PC-9 (cell line): ENCODE results near the gene USF3. TPM values are rescaled to one million over a fixed set of nuclear protein-coding genes. Genes with fewer than 3 reads are reported as not detected.

Experiments
- BruUV-seq: library from RNA; stranded (reverse); fragments of 400-500 nt; replicated peaks from 2 replicates; lab custom pipeline; 2021; lab: Mats Ljungman, UMichigan
- CTCF ChIA-PET: fragments of 300-600 bp; sonication (Branson Sonifier 250); formaldehyde crosslinking; loops from one replicate; lab custom pipeline; 2022; ENCODE audit warnings: antibody characterized with exemption; lab: Charles Lee
- POLR2A ChIA-PET: fragments of 300-600 bp; sonication (Branson Sonifier 250); formaldehyde crosslinking; loops from one replicate; lab custom pipeline; 2022; ENCODE audit warnings: antibody characterized with exemption; ENCODE audit not compliant: unreplicated experiment; lab: Charles Lee
- DNase-seq, 2 experiments: peaks; one replicate each; pipeline versions ENCODE4 v3.0.0 to v3.0.0-alpha.2; 2015 to 2022; ENCODE audit warnings: mixed read lengths in 1 of 2
- H2AFZ ChIP-seq: fragments of 200-600 bp; sonication (generic); 2 replicates; pipeline ENCODE4 v1.8.1; 2017; ENCODE audit warnings: antibody characterized with exemption
- H3F3A ChIP-seq: fragments of 200-600 bp; sonication (generic); 2 replicates; pipeline ENCODE4 v1.8.1; 2017; ENCODE audit warnings: antibody characterized with exemption, mild to moderate bottlenecking, low read depth; ENCODE audit not compliant: insufficient read depth
- H3K27ac ChIP-seq: fragments of 200-600 bp; sonication (generic); 2 replicates; pipeline ENCODE4 v1.6.1; 2016; ENCODE audit warnings: mixed run types
- H3K27me3 ChIP-seq: fragments of 200-600 bp; sonication (generic); 2 replicates; pipeline ENCODE4 v1.6.1; 2016; ENCODE audit warnings: low read depth, mixed run types; ENCODE audit not compliant: insufficient read depth
- H3K36me3 ChIP-seq: fragments of 200-600 bp; sonication (generic); 2 replicates; pipeline ENCODE4 v1.6.1; 2016; ENCODE audit warnings: low read depth, mixed run types
- H3K4me1 ChIP-seq: fragments of 200-600 bp; sonication (generic); replicated peaks from 2 replicates; pipeline ENCODE4 v1.6.1; 2016; ENCODE audit warnings: mixed run types; ENCODE audit not compliant: insufficient read depth
- H3K4me2 ChIP-seq: fragments of 200-600 bp; sonication (generic); 2 replicates; pipeline ENCODE4 v1.6.1; 2017; ENCODE audit warnings: mixed run types
- H3K4me3 ChIP-seq: fragments of 200-600 bp; sonication (generic); 2 replicates; pipeline ENCODE4 v1.6.1; 2016; ENCODE audit warnings: mixed run types
- H3K79me2 ChIP-seq: fragments of 200-600 bp; sonication (generic); 2 replicates; pipeline ENCODE4 v1.6.1; 2017; ENCODE audit warnings: low read depth, mixed run types
- H3K9me2 ChIP-seq: fragments of 200-600 bp; sonication (generic); 2 replicates; pipeline ENCODE4 v1.8.1; 2017; ENCODE audit warnings: mild to moderate bottlenecking; ENCODE audit not compliant: insufficient read depth
- H3K9me3 ChIP-seq: fragments of 200-600 bp; sonication (generic); 2 replicates; pipeline ENCODE4 v1.8.1; 2016; ENCODE audit warnings: low read depth; ENCODE audit not compliant: insufficient read depth
- H4K20me1 ChIP-seq: fragments of 200-600 bp; sonication (generic); 2 replicates; pipeline ENCODE4 v1.8.1; 2017; ENCODE audit not compliant: insufficient read depth
- CTCF ChIP-seq: fragments of 200-600 bp; sonication (generic); conservative IDR thresholded peaks from 2 replicates; pipeline ENCODE4 v1.6.1; 2017; ENCODE audit warnings: mixed run types, antibody characterized with exemption, mild to moderate bottlenecking, moderate library complexity
- EZH2 ChIP-seq: fragments of 200-600 bp; sonication (generic); IDR thresholded peaks from 2 replicates; pipeline ENCODE4 v1.8.0; 2017; ENCODE audit warnings: antibody characterized with exemption, low read depth
- intact Hi-C: fragments of 100-400 bp; cut with micrococcal nuclease; formaldehyde crosslinking; loops from one replicate; pipeline ENCODE4 v1.10.0; 2022; ENCODE audit not compliant: unreplicated experiment
- total RNA-seq: library from RNA; stranded (reverse); gene quantifications from 2 replicates; pipeline ENCODE4 v1.2.3, GENCODE V29; 2021

The USF3 gene
- total RNA-seq, 1 experiment from 2014 or later: 12.8 TPM

GRCh38 chr3:113697500-113698090, 1.2 kb upstream of the USF3 start:
- H3K4me3 ChIP-seq: peak overlapping the region; percentile 76
- H3K27me3 ChIP-seq: no peaks in the 10 kb centered on the region
- no peaks in the 10 kb centered on the region for H3K9me2 ChIP-seq
- H2AFZ ChIP-seq: peak overlapping the region; percentile 98
- BruUV-seq: no TSS peak
- peaks cover 15% of the 10 kb centered on the region; the same call in 1 of the 2 replicates for H3F3A ChIP-seq
- intact Hi-C loops: loop anchor here (10.0 kb wide), 2 partner anchors 203 to 1133 kb away; partner anchors contain the start of genes ATG3 and SLC35A5
- peak overlapping the region; percentile 40 for H3K27ac ChIP-seq
- CTCF ChIA-PET: interaction anchor here (0.6 kb wide), 1 partner anchor 45 kb away, joined by 4 read pairs; no protein-coding TSS in a partner anchor
- H3K79me2 ChIP-seq: peaks cover 29% of the 10 kb centered on the region
- DNase-seq: no peak
- POLR2A ChIA-PET: no interaction called here
- no peaks in the 10 kb centered on the region for H3K9me3 ChIP-seq
- peak overlapping the region; percentile 92 for H3K4me2 ChIP-seq
- peaks cover 13% of the 10 kb centered on the region for H3K4me1 ChIP-seq
- TF ChIP-seq CTCF (no peak), EZH2 (no peak)
- no peaks in the 10 kb centered on the region for H4K20me1 ChIP-seq
- H3K36me3 ChIP-seq: no peaks in the 10 kb centered on the region

- no peaks in the 10 kb centered on the region for H3K9me3 ChIP-seq
- H3K4me3 ChIP-seq: peak overlapping the region; percentile 76
- no peaks in the 10 kb centered on the region for H4K20me1 ChIP-seq
- intact Hi-C loops: loop anchor here (1.0 to 10.0 kb wide), 3 partner anchors 49 to 1132 kb away; partner anchors contain the start of genes ATG3, NAA50 and SLC35A5
- peak overlapping the region; percentile 92 for H3K4me2 ChIP-seq
- peaks cover 13% of the 10 kb centered on the region for H3K4me1 ChIP-seq
- DNase-seq: peak; percentile 96 to 99
- no peaks in the 10 kb centered on the region for H3K9me2 ChIP-seq
- TF ChIP-seq CTCF (no peak), EZH2 (no peak)
- ChIA-PET CTCF (no interaction called here), POLR2A (interaction anchor here (0.5 kb wide), 1 partner anchor 183 kb away, joined by 8 read pairs; no protein-coding TSS in a partner anchor)
- no peaks in the 10 kb centered on the region for H3K36me3 ChIP-seq
- H2AFZ ChIP-seq: peak overlapping the region; percentile 98
- H3K79me2 ChIP-seq: peaks cover 29% of the 10 kb centered on the region
- no peaks in the 10 kb centered on the region for H3K27me3 ChIP-seq
- H3K27ac ChIP-seq: peak overlapping the region; percentile 40
- peaks cover 15% of the 10 kb centered on the region; the same call in 1 of the 2 replicates for H3F3A ChIP-seq
- TSS peak; percentile 65 for BruUV-seq
Observed at GRCh38 chr3:113696658-113697499, 437 bp upstream of the USF3 start.

GRCh38 chr3:113695431-113695785, 1.0 kb downstream of the USF3 start:
- Histone ChIP-seq H3K4me3 (peak overlapping the region; percentile 95), H3K79me2 (peaks cover 29% of the 10 kb centered on the region), H3K27ac (peak overlapping the region; percentile 49), H3K9me3 (no peaks in the 10 kb centered on the region), H3K27me3 (no peaks in the 10 kb centered on the region), H4K20me1 (no peaks in the 10 kb centered on the region), H3K9me2 (no peaks in the 10 kb centered on the region), H3F3A (peaks cover 15% of the 10 kb centered on the region; the same call in 1 of the 2 replicates), H2AFZ (peak overlapping the region; percentile 97), H3K4me1 (peaks cover 13% of the 10 kb centered on the region), H3K36me3 (no peaks in the 10 kb centered on the region), H3K4me2 (peak overlapping the region; percentile 92)
- CTCF ChIA-PET: no interaction called here
- BruUV-seq: TSS peak; percentile 40
- DNase-seq: no peak
- intact Hi-C loops: loop anchor here (10.0 kb wide), 2 partner anchors 201 to 1131 kb away; partner anchors contain the start of genes ATG3 and SLC35A5
- POLR2A ChIA-PET: interaction anchor here (0.6 kb wide), 1 partner anchor 11 kb away, joined by 3 read pairs; no protein-coding TSS in a partner anchor
- TF ChIP-seq EZH2 (no peak), CTCF (no peak)
